Activated CD4-positive, alpha-beta T cell treated with anti-CD3 and anti-CD28 coated beads, Interleukin-2, amount 10 ng/mL, durations not matched to agents 24 days and 14 days (primary cell): Measurements from ENCODE around the gene RNU1-2. TPM values are rescaled to one million over a fixed set of nuclear protein-coding genes. Genes with fewer than 3 reads are reported as not detected.
A peak's percentile ranks its signal among the peaks of the same experiment; 100 is the strongest.
"Not testable (repeated sequence)": the region's sequence is repeated elsewhere in the genome, so short reads cannot be mapped to it uniquely, and the experiment has no call there.

Experiments
- DNase-seq: peaks from one replicate; pipeline ENCODE4 v3.0.0; 2022
- H3K27ac Mint-ChIP-seq: one replicate; pipeline ENCODE4 v1.8.0; 2022; ENCODE audit warnings: mild to moderate bottlenecking, mixed read lengths
- H3K27me3 Mint-ChIP-seq: one replicate; pipeline ENCODE4 v1.8.0; 2022; ENCODE audit warnings: mixed read lengths
- H3K36me3 Mint-ChIP-seq: one replicate; pipeline ENCODE4 v1.8.0; 2022; ENCODE audit warnings: low read depth, mild to moderate bottlenecking, mixed read lengths
- H3K4me1 Mint-ChIP-seq: one replicate; pipeline ENCODE4 v1.8.0; 2021; ENCODE audit warnings: mixed read lengths
- H3K4me3 Mint-ChIP-seq: one replicate; pipeline ENCODE4 v1.8.0; 2022; ENCODE audit warnings: mild to moderate bottlenecking, moderate library complexity, mixed read lengths
- H3K9me3 Mint-ChIP-seq: one replicate; pipeline ENCODE4 v1.8.0; 2021; ENCODE audit warnings: mixed read lengths
- intact Hi-C: fragments of 100-400 bp; cut with micrococcal nuclease; formaldehyde crosslinking; loops from one replicate; pipeline ENCODE4 v1.15.1; 2023
- total RNA-seq: library from RNA; stranded (reverse); gene quantifications from 2 replicates; pipeline ENCODE4 v1.2.3, GENCODE V29; 2022

RNU1-2 gene
- total RNA-seq, 1 donor from 2014 or later, result 1,962 TPM

DNA sequence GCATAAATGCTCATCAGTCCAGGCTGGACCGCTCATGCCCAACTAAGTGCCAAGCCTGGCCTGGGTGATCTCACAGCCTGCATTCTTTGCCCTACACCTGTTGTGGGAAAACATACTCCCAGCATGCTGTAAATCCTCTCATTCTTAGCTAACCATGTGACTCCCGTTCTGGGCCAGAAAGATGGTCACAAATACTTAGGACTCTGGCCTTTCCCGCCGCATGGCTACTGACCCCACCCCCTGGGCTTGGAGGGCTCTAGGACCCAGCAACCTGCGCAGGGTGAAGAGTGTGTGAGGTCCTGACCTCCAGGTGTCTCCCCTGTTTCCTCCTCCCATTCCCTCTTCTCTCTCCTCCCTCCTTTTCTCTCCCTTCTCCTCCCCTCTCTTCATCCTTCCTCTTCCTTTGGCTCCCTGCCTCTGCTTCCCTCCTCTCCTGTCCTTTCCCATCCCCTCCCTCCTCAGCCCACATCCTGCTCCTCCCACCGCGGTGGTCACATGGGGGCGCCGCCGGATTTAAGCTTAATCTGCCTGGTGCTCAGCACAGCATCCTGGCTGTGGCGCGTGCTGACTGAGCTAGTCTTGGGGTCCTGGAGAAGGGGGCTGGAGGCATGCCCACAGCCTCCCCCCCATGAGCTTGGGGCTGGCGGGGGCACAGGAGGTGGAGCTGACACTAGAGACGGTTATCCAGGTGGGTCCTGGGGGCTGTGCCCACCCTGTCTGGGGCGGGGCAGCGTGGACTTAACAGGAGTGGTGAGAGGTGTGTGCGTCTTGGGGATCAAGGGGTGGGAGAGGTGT, 25.8 kb downstream of the RNU1-2 start, which contains the start of gene CROCC:
TSS of gene CROCC (plus strand) at position 541 of the 795 bp plus-strand sequence. CDS start at position 629, 88 bp downstream.
- intact Hi-C loops, result no loop called here

GRCh38 chr1:16922466-16922865, 26.7 kb downstream of the RNU1-2 start:
- DNase-seq, result no peak
- Mint-ChIP-seq H3K27me3 (no peaks in the 10 kb centered on the region), H3K27ac (peak overlapping the region; percentile 9), H3K4me3 (no peak overlapping the region), H3K36me3 (no peaks in the 10 kb centered on the region), H3K4me1 (peaks cover 16% of the 10 kb centered on the region), H3K9me3 (no peaks in the 10 kb centered on the region)
- intact Hi-C loops, result no loop called here

More for the DNA sequence above, 25.8 kb downstream of the RNU1-2 start, which contains the start of gene CROCC:
- H3K9me3 Mint-ChIP-seq, result no peaks in the 10 kb centered on the region
- no peaks in the 10 kb centered on the region for H3K36me3 Mint-ChIP-seq
- peak within 1 kb of the TSS; percentile 74 for H3K4me3 Mint-ChIP-seq
- no peaks in the 10 kb centered on the region for H3K27me3 Mint-ChIP-seq
- peak within 1 kb of the TSS; percentile 70 for H3K27ac Mint-ChIP-seq
- DNase-seq, result peak; percentile 84
- peaks cover 16% of the 10 kb centered on the region for H3K4me1 Mint-ChIP-seq

- Mint-ChIP-seq H3K27me3 (no peaks in the 10 kb centered on the region), H3K27ac (peak overlapping the region; percentile 9), H3K4me3 (no peak overlapping the region), H3K4me1 (peaks cover 16% of the 10 kb centered on the region), H3K9me3 (no peaks in the 10 kb centered on the region), H3K36me3 (no peaks in the 10 kb centered on the region)
- DNase-seq, result no peak
- intact Hi-C loops, result no loop called here
Measured at GRCh38 chr1:16922885-16923431, 27.2 kb downstream of the RNU1-2 start.

DNA sequence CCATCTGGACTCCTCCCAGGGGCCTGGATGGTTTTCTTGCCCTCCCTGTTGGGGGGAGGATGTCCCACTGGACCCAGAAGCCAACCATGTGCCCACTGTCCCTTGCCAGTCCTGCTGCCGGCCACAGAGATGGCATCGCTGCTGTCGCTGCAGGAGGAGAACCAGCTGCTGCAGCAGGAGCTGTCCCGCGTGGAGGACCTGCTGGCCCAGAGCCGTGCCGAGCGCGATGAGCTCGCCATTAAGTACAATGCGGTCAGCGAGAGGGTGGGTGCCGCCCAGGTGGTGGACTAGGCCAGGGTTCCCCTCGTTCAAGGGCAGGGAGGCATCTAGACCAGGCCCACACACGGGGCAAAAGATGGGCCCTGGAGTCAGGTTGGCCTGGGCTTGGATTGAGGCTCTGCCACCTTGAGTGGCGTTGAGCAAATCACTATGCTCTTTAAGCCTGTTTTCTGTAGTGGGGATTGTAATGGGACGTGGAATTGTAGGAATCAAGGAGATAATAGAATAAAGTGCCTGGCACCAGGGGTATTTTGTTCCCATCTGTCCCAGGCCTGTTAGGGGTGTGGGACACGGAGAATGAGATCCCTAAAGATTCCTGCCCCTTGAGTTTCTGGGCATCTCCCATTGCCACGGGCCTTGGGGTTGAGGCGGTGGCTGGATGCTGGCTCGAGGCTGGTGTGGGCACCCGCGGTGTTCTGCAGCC, 28.6 kb downstream of the RNU1-2 start:
- H3K4me3 Mint-ChIP-seq, result no peak overlapping the region
- no peaks in the 10 kb centered on the region for H3K9me3 Mint-ChIP-seq
- intact Hi-C loops, result no loop called here
- no peaks in the 10 kb centered on the region for H3K27me3 Mint-ChIP-seq
- no peak overlapping the region for H3K27ac Mint-ChIP-seq
- no peaks in the 10 kb centered on the region for H3K36me3 Mint-ChIP-seq
- no peak for DNase-seq
- peaks cover 18% of the 10 kb centered on the region for H3K4me1 Mint-ChIP-seq

- H3K4me1 Mint-ChIP-seq, result peaks cover 18% of the 10 kb centered on the region
- no peak overlapping the region for H3K4me3 Mint-ChIP-seq
- intact Hi-C loops, result no loop called here
- no peaks in the 10 kb centered on the region for H3K27me3 Mint-ChIP-seq
- no peak for DNase-seq
- H3K36me3 Mint-ChIP-seq, result no peaks in the 10 kb centered on the region
- H3K9me3 Mint-ChIP-seq, result no peaks in the 10 kb centered on the region
- H3K27ac Mint-ChIP-seq, result no peak overlapping the region
Measured at GRCh38 chr1:16924919-16925477, 29.2 kb downstream of the RNU1-2 start.

- H3K4me3 Mint-ChIP-seq, result no peak overlapping the region
- no peaks in the 10 kb centered on the region for H3K36me3 Mint-ChIP-seq
- H3K4me1 Mint-ChIP-seq, result peaks cover 17% of the 10 kb centered on the region
- H3K27me3 Mint-ChIP-seq, result no peaks in the 10 kb centered on the region
- no peak overlapping the region for H3K27ac Mint-ChIP-seq
- DNase-seq, result no peak
- intact Hi-C loops, result no loop called here
- no peaks in the 10 kb centered on the region for H3K9me3 Mint-ChIP-seq
Measured at GRCh38 chr1:16925635-16926490, 30.1 kb downstream of the RNU1-2 start.

- intact Hi-C loops, result no loop called here
- Mint-ChIP-seq H3K4me1 (peaks cover 12% of the 10 kb centered on the region), H3K27me3 (no peaks in the 10 kb centered on the region), H3K36me3 (no peaks in the 10 kb centered on the region), H3K27ac (no peak overlapping the region), H3K4me3 (no peak overlapping the region), H3K9me3 (no peaks in the 10 kb centered on the region)
- DNase-seq, result no peak
Measured at GRCh38 chr1:16926491-16927073, 30.8 kb downstream of the RNU1-2 start.

GRCh38 chr1:16927256-16927655, 31.5 kb downstream of the RNU1-2 start:
- H3K4me3 Mint-ChIP-seq, result no peak overlapping the region

GRCh38 chr1:16927711-16928485, 32.1 kb downstream of the RNU1-2 start:
- Mint-ChIP-seq H3K4me1 (peaks cover 6% of the 10 kb centered on the region), H3K27ac (no peak overlapping the region), H3K36me3 (no peaks in the 10 kb centered on the region), H3K9me3 (no peaks in the 10 kb centered on the region), H3K27me3 (no peaks in the 10 kb centered on the region), H3K4me3 (no peak overlapping the region)
- intact Hi-C loops, result no loop called here
- no peak for DNase-seq

More at GRCh38 chr1:16927256-16927655, 31.5 kb downstream of the RNU1-2 start:
- Mint-ChIP-seq H3K27me3 (no peaks in the 10 kb centered on the region), H3K27ac (no peak overlapping the region), H3K36me3 (no peaks in the 10 kb centered on the region), H3K9me3 (no peaks in the 10 kb centered on the region), H3K4me1 (peaks cover 8% of the 10 kb centered on the region)
- DNase-seq, result no peak
- intact Hi-C loops, result no loop called here

GRCh38 chr1:16929146-16930041, 33.6 kb downstream of the RNU1-2 start:
- H3K27ac Mint-ChIP-seq, H3K4me1 Mint-ChIP-seq, H3K9me3 Mint-ChIP-seq, H3K27me3 Mint-ChIP-seq, H3K36me3 Mint-ChIP-seq, H3K4me3 Mint-ChIP-seq, DNase-seq, intact Hi-C loops: not testable (repeated sequence)

- H3K27me3 Mint-ChIP-seq, H3K36me3 Mint-ChIP-seq, H3K27ac Mint-ChIP-seq, intact Hi-C loops, H3K9me3 Mint-ChIP-seq, H3K4me3 Mint-ChIP-seq, H3K4me1 Mint-ChIP-seq, DNase-seq: not testable (repeated sequence)
Measured at GRCh38 chr1:16931206-16931934, 35.6 kb downstream of the RNU1-2 start.
